ENCODE data around the gene ZFHX3.

ZFHX3 gene

DNA sequence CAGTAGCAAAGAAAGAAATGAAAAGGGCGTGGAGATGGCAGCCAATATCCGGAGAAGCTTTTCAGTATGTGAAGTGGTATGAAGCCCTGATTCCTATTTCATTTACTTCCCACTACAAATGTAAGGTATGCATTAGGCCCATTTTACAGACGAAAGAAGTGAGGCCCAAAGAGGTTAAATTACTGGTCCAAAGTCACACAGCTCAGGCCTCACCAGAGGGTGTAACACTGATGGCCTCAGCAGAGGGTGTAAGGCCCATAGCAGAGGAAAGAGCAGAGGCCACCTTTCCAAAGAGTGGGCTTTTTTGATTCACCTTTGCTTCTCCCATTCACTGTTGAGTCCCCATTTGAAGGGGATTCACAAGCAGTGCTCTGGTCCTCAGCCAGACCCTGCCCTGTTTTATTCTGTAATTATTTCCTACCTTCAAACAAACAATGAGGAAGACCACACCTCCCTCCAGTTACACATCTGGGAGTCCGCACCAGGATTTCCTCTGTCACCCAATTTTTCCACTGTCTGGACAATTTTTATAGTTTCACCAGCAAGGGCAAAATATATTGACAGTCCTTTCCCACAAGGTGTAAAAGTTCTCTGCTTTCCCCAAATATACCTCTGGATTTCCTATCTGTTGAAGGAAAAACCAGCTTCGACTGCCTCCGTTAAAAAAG, 7.1 kb downstream of the ZFHX3 start:
- DNase-seq (ENCODE audit: low read depth in 2 of 2, low spot score in 1 of 2), result no peak

DNA sequence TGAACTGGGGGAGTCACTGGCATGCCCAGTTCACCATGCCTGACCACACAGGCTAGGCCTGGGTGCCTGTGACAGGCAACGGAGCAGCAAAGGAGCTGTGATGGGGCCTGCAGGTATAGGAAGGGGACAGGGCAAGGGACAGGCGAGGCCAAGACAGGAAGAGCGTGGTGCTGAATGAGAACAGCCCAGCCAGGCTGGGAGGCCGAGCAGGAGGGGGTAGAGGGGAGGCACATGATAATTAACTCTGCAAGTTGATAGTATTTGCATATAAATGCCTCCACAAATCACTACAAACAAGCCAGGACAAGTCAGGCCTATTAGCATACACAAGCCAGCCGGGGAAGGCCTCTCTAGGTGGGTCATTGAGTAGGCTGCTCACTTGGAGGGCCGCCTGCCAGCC, 7.8 kb downstream of the ZFHX3 start:
- DNase-seq (ENCODE audit: low read depth in 2 of 2, low spot score in 1 of 2), result no peak

DNA sequence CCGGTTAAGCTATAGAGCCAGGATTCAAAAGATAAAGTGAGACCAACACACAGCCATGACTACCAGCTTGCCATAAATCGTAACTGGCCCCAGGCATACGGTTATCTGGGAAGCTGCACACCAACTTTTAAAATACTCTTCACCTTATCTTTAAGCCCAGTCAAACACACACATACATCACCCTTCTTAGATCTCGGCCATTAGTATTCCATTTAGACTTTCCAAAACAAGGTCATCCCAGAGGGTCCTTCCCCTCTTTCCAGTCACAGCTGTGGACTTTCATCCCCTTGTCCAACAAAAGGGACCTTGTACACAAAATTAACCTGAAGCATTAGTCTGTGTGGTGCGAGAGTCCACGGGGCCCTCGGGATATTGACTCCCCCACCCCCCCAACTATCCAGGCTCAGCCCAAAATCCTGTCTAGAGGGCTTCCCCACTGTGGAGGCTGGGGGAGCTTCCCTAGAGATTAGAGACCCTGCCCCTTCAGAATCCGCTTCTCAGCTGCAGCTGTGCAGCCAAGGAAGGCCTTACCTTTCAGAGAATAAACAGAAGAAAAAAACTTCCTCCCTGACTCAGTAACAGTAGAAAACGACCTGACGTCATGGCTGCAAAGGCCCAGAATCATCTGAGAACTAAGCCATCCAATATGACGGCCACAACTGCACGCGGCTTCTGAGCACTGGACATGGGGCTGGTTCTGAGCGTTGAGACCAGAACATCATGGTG, 9.9 kb downstream of the ZFHX3 start:
- no peak for DNase-seq (ENCODE audit: low read depth in 2 of 2, low spot score in 1 of 2)

DNA sequence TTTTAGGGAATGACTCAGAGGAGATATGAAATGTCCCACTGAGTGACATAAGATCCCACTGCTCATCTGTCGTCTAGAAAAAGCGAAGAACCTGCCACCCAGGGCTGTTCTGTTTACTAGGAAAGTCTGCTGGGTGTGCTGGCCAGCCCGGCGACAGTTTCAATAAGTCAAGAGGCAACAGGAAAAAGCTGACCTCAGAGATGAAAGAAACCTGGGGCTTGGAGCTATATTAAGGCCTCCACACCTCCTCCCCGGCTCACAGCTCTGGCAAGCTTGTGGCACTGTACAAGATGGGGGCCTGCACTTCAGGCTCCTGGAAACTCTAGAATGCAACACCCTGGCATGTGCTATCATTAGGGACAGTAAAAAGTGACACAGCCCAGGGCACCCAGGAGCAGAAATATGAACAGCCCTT, 10.6 kb downstream of the ZFHX3 start:
- DNase-seq (ENCODE audit: low read depth in 2 of 2, low spot score in 1 of 2), result no peak

DNA sequence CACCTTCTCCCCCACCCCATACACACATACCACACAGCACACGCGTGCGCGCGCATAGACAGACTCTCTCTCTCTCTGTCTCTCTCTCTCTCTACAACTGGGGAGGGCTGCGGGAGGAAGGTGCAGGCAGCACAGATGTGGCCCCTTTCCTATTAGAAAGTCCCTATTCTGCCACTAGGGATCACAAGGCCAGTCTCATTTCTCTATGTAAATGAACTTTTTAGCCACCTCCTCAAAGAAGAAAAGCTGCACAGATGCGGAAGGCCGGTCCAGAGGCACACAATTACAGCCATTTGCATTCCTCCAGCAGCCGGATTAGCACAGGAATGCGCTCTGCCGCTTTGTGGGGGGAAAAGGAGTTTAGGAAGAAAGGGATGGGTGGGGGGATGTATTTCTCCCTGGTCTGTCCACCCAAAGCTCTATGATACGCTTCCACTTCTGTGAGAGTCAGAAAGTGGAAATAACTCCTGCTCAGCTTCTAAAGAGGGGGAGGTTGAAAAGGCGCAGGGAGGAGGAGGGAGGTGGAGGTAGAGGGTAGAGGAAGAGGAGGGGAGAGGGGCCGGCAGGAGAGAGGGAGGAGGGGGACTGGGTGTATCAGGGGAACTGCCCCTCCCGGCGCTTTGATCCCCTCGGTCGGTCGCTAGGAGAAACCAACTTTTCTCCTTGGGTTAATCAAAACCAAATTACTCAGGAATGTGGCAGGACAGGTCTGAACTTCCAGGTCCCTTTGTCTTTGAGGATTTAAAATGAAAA, 11.7 kb downstream of the ZFHX3 start:
- no peak for DNase-seq (ENCODE audit: low read depth in 2 of 2, low spot score in 1 of 2)

DNA sequence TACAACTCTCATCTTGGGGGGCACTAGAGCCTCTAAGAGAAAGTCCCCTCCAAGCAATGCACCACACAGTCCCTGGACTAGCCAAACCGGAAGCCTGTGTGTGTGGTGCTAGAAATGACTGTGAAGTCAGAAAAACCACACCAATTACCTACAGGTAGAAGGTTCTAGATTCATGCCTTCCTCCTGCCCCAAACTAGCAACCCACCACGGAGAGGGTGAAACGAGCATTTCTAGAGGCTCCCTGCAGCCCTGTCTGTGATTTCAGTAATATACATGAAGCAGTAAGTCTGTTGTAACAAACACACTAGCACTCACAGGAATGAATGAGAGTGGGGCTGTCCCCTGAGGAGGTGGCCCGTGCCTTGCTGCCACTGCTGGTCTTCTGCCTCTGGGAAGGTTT, 13.6 kb downstream of the ZFHX3 start:
- no peak for DNase-seq (ENCODE audit: low read depth in 2 of 2, low spot score in 1 of 2)

DNA sequence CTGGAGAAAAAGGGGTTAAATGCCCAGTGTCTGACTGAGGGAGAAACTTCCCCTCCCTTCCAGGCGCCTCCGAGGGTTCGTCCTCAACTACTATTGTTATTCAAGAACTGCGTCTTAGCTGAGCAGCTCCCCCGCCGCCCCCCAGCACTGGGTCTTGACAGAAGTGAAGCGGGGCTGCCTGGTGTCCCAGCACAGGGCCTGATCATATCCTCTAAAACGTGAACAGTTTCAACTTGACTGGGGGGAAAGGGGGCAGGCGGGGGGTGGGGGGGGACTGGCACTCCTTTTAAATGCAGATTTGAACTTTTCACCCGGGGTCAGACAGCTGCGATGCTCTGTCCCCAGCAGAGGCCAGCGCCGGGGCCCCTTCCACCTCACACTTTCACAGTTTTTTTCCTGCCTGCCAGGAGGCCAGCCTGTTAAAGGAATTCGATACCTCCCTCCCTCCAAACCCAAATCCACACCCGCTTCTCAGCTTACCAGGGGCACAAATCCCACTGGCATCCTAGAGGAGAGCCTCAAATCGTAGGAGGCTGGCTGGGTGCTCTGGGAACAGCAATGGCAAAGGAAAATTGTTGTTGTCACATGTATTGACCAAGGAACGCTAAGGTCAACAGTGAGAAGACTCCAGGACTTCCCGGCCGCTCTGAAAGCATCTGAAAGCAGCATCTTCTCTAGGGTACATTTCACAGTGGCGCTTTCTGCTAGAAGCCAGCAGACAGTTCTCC, 14.5 kb downstream of the ZFHX3 start:
- DNase-seq (ENCODE audit: low read depth in 2 of 2, low spot score in 1 of 2), result no peak

DNA sequence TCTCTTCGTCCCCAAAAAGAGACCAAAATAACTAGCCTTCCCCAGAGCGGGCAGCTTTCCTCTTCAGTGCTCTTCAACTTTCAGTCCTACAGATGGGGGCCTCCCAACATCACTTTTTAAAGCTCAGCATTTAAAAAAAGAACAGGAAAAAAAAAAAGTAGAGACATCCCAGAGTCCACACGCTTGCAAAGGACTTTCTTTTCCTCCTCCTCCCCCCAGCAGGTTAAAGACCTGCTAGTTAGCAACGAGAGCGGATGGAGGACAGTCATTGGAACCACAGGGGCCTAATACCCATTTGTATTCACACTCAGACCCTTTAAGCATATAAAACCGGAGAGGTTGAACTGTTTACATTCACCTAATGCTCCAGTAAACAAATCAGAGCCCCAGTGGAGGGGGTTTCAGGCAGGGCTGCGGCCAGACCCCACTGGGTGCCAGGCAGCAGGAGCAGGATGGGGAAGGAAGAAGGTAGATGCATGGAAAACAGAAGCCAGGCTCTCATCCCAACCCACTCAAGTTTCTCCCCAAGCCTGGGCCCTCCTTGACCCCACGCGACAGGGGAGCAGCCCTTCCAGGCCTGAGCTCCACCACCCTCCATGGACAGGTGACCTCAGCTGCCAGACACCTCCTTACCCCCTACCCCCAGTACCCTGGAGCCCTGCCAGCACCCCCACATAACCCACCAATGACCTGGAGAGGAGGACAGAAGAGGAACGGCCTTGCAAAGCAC, 15.2 kb downstream of the ZFHX3 start:
- no peak for DNase-seq (ENCODE audit: low read depth in 2 of 2, low spot score in 1 of 2)

DNA sequence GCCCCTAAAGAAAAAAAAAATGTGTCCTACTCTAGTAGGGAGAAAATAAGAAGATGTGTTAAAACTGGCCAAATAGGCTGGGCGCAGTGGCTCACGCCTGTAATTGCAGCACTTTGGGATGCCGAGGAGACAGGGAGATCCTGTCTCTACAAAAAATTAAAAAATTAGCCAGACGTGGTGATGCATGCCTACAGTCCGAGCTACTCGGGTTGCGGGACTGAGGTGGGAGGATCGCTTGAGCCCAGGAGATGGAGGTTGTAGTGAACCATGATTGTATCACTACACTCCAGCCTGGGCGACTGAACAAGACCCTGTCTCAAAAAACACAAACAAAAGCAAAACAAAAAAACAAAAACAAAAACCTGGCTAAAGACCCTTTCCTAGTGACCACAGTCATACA, 15.9 kb downstream of the ZFHX3 start:
- no peak for DNase-seq (ENCODE audit: low read depth in 2 of 2, low spot score in 1 of 2)

DNA sequence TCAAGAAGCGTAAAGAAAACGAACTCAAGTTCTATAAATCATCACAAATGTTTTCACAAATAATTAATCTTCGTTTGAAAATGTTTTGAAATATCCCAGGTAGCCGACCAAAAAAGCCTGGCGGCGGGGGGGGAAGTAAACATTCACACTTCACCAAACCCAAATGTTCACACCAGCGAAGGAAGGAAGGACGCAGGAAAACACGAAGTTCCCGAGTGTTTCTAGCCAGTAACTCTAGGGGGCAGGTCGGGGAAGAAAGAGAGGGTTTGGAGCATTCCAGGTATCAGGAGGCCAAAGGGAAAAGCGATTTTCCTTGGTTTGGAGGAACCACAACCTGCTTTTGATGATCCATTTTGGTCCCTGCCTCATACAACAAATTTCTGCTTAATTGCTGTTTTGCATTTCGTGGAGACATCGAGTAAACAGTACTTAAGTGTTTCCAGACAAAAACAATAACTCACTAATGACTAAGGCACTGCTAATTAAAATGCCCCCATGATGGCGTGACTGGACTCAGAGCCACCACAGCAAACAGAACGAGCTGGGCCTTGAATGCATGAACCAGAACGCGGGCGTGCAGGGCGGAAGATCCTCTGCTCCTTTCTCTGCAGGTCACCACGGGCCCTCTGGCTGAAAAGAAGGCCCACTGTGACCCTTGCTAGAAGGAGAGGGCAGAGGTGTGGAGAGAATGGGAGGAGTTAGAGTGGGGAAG, 16.6 kb downstream of the ZFHX3 start:
- no peak for DNase-seq (ENCODE audit: low read depth in 2 of 2, low spot score in 1 of 2)

DNA sequence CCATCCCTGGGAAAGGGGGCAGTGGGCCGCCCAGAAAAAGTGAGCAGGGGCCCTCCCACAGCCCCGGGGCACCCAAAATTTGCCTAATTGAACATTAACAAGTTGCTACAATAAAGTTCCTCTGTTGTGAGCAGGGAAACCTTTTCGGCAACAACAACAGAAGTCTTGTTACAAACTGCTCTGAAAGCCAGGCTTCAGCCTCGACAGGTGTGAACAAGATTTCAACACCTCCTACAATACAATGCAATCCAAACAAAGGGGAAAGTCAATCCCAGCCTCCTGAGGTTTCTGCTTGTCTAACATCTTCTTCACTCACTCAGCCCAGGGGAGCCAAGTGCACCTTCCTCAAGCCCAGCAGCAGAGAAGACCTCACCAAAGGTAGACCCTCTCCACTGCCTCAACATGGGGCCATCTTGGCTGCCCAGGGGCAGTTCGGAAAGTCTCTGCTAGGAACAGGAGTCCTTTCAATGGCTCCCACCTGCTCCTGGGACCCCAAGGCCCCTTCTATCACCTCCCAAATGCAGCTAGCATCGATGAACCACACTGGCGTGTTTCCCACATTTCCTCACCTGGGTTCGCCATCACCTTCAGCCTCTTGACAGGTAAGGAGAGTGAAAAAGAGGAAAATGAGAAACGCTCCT, 19.1 kb downstream of the ZFHX3 start:
- DNase-seq (ENCODE audit: low read depth in 2 of 2, low spot score in 1 of 2), result no peak

DNA sequence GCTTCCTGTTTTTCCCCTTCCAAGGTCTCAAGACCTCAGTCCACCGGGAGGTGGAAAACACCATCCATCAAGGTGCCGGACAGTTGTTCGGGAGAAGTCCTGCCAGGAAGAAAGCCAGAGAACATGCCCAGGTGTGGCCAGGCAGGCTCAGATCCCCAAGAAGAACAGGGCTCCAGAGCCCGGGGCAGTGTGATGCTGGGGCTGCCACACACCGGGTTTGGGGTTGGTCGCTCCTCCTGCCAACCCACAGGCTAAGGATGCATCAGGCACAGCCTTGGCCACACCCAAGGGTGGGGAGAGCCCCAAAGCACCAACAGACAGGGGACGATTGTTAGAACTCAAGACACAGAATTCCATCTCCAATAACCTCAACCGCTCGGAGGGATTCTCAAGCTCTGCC, 19.7 kb downstream of the ZFHX3 start:
- DNase-seq (ENCODE audit: low read depth in 2 of 2, low spot score in 1 of 2), result no peak

DNA sequence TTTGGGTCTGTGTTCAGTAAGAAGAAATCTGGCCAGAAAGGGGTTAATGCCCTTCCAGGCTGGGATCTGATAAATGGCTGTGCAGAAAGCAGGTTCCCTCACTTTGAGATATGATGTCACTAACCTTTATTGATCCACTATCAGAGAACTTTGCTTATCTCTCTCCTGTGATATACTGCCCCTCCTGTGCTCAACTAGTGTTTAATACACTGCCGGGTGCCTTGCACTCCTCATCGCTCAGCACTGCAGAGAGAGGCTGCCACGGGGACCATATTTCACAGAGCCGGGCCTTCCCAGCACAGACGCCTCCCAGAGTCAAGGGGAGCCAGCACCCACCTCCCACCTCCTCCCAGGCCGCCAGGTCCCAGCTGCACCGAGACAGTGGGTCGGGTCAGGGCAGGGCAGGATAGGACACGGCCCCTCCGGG, 20.2 kb downstream of the ZFHX3 start:
- DNase-seq (ENCODE audit: low read depth in 2 of 2, low spot score in 1 of 2), result no peak

DNA sequence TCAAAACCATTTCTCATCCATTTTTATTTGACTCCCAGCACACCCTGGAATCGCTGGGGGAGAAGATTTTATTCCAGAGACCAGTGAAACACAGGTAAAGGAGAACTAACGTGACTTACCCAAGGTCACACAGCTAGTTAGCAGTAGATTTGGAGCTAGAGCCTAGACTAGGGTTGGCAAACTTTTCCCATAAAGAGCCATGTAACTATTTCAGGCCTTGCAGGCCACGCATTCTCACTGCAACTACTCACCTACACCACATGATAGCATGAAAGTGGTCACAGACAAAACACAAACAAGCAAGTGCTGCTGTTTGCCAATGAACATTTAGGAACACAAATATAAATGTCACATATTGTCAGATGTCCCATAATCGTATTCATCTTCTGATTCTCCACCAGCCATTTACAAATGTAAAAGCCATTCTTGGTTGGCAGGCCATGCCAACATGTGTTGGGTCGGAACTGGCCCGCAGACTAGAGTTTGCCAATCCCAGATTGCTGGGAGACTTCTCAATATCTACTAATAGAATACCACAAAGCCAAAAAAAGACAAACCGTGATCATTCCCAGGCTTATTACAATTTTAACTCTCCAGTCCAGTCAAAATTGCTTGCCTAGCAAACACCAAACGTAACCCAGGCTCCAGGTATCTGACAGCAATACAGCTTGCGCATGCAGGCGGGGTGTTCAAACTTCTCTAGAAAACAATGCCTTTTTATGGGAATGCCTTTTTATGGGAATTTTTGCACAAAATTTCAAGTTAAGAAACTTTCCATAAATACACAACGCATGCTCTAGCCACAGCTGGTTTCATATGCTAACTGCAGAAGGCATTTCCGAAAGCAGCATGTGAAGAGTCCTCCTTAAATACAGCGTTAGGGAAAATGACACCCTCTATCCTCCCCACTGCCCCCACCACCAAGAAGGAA, 20.9 kb downstream of the ZFHX3 start:
- DNase-seq (ENCODE audit: low read depth in 2 of 2, low spot score in 1 of 2), result no peak

DNA sequence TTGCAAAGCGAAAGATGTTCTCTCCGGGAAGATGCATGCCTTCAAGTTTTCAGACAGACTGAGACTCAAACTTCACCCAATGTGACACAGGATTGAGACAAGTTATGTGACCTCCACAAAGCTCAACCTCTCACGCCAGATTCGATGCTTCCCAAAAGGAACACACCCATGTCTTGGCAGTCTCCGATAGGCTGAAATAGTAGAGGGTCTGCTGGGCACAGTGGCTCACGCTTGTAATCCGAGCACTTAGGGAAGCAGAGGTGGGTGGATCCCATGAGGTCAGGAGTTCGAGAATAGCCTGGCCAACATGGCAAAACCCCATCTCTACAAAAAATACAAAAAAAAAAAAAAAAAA, 22.1 kb downstream of the ZFHX3 start:
- DNase-seq (ENCODE audit: low read depth in 2 of 2, low spot score in 1 of 2), result no peak

DNA sequence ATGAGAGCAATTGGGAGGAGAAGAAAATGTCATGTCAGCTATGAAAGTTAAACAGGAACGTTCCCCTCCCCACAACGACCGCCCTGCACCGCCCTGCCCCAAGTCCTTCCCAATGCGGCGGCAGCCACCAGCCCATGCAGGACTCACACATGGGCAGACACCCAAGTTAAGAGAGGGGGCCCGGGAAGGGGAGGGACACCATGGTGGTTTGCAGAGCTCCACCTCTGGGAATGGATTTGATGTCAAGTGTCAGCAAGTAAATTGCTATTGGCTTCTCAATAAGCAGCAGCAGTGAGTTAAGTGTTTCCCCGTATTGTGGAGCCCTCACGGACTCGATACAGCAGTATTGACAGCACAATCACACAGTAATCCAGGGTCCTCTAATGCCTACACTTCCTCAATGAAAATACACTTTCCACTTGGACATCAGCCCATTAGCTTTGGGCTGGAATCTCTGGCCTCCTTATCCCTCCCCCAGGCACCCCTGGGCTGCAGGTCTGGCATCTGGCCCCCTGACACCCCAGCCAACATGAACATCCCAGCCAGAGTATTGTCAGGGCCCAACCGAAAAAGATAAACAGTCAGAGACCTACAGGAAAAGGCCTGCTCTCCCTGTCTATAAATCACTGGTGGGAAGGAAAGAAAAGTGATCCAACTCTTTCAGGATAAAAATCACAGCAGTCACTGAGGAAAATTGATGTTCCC, 22.6 kb downstream of the ZFHX3 start:
- DNase-seq (ENCODE audit: low read depth in 2 of 2, low spot score in 1 of 2), result no peak

DNA sequence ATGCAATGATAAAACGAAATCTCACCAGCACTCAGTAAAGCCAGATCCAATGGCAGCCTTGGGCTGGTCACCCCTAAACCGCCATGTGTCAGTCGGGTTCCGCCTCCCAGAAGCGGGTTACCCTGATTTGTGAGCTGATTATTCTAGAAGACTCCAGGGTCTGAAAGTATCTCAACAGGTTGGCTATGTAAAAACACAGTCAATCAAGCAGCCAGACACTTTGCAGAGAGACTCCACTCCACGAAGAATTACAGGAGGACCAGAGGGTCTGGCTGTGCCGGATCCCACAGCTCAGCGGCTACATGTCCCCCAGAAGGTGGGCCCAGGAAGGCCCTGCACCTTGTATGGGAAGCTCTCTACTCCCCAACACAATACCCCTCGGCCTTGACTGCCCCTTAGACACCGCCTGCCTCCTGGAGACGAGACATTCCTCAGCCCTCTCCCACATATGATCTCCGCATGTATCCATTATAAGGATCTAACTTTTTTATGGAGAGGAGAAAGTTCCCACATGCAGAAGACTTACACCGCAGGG, 23.3 kb downstream of the ZFHX3 start:
- DNase-seq (ENCODE audit: low read depth in 2 of 2, low spot score in 1 of 2), result no peak

All from stimulated activated CD8-positive, alpha-beta memory T cell treated with anti-CD3 and anti-CD28 coated beads, Interleukin-4, amount 100 ng/mL, for 4 hours (primary cell).